HG03558 (cell line): ENCODE measurements around the gene ZFYVE28.

Experiments used
- ATAC-seq: cut with Tn5 transposase; IDR thresholded peaks from one replicate; pipeline ENCODE4 v1.9.1; 2021; ENCODE audit warnings: moderate number of reproducible peaks; ENCODE audit not compliant: unreplicated experiment; ENCODE audit errors: extremely low read depth

The ZFYVE28 gene

GRCh38 chr4:2254665-2255500 lies 163.6 kb downstream of the ZFYVE28 start:
- ATAC-seq: no peak

GRCh38 chr4:2253160-2254084 lies 165.0 kb downstream of the ZFYVE28 start:
- ATAC-seq: no peak

- ATAC-seq: no peak
Observed at GRCh38 chr4:2252530-2253091, 165.8 kb downstream of the ZFYVE28 start.

- ATAC-seq: no peak
Observed at GRCh38 chr4:2251795-2252529, 166.5 kb downstream of the ZFYVE28 start.

GRCh38 chr4:2251073-2251794 lies 167.2 kb downstream of the ZFYVE28 start:
- no peak for ATAC-seq

- ATAC-seq: no peak
Observed at GRCh38 chr4:2250357-2251072, 167.9 kb downstream of the ZFYVE28 start.

GRCh38 chr4:2249526-2250356 lies 168.7 kb downstream of the ZFYVE28 start:
- ATAC-seq: no peak

- no peak for ATAC-seq
Observed at GRCh38 chr4:2248821-2249261, 169.6 kb downstream of the ZFYVE28 start.

- no peak for ATAC-seq
Observed at GRCh38 chr4:2248044-2248780, 170.2 kb downstream of the ZFYVE28 start.

GRCh38 chr4:2247128-2248043 lies 171.1 kb downstream of the ZFYVE28 start:
- no peak for ATAC-seq

- no peak for ATAC-seq
Observed at GRCh38 chr4:2246384-2247127, 171.9 kb downstream of the ZFYVE28 start.

- no peak for ATAC-seq
Observed at GRCh38 chr4:2245787-2246275, 172.6 kb downstream of the ZFYVE28 start.

GRCh38 chr4:2245057-2245786 lies 173.2 kb downstream of the ZFYVE28 start:
- no peak for ATAC-seq

- ATAC-seq: no peak
Observed at GRCh38 chr4:2243681-2244380, 174.6 kb downstream of the ZFYVE28 start.
